ENCODE measurements around the gene TMEM269. TPM values are rescaled to one million over a fixed set of nuclear protein-coding genes. Genes with fewer than 3 reads are reported as not detected.
A peak's percentile ranks its signal among the peaks of the same experiment; 100 is the strongest.

TMEM269 gene
- total and polyA plus RNA-seq, 9 of the 15 experiments (the other 6 are each of a cell fraction or from before 2014, with no cell fraction given) = 0.09 to 0.49 (median 0.21) TPM

GRCh38 chr1:42740851-42741580, 43.8 kb upstream of the TMEM269 start:
- Histone ChIP-seq H4K20me1 (replicated peaks; ENCODE audit: control insufficient read depth, insufficient read depth, low read length) (peaks cover 5% of the 10 kb centered on the region; the same call in 1 of the 2 replicates), H3K4me1 (replicated peaks in 1 of 2; ENCODE audit: control insufficient read depth in 2 of 2, insufficient read depth in 2 of 2, low read length in 2 of 2) (peaks cover 0 to 33% of the 10 kb centered on the region in 2 experiments; a peak in 2 of 5 replicates), H3K27me3 (ENCODE audit: control insufficient read depth in 2 of 2, insufficient read depth in 2 of 2, low read length in 2 of 2) (peaks cover 4 to 29% of the 10 kb centered on the region in 2 experiments; a peak in 4 of 5 replicates), H2AFZ (ENCODE audit: low read depth, low read length) (no peak overlapping the region), H3K79me2 (ENCODE audit: control insufficient read depth, insufficient read depth, low read length) (no peaks in the 10 kb centered on the region), H3K36me3 (ENCODE audit: control insufficient read depth, insufficient read depth, low read length) (peaks cover 4% of the 10 kb centered on the region; the same call in 2 of the 3 replicates), H3K4me3 (no peak overlapping the region), H3K4me2 (ENCODE audit: insufficient read depth, low read length) (no peak overlapping the region), H3K27ac (ENCODE audit: extremely low read depth, low read depth, low read length) (no peak overlapping the region), H3K9me3 (replicated peaks; ENCODE audit: control insufficient read depth, insufficient read depth, low read depth, low read length) (no peaks in the 10 kb centered on the region), H3K9ac (ENCODE audit: insufficient read depth in 1 of 2, low read depth in 2 of 2, low read length in 2 of 2) (peak overlapping the region in 1 of 2 experiments; percentile 23; a peak in 1 of 4 replicates), H3K9me1 (ENCODE audit: control insufficient read depth, insufficient read depth, low read length) (peaks cover 5% of the 10 kb centered on the region)
- DNase-seq (ENCODE audit: extremely low read depth in 1 of 4, low spot score in 3 of 4) (no peak), FAIRE-seq (no peak), ATAC-seq (no peak)
- BruUV-seq (replicated peaks) = no TSS peak
- in situ Hi-C loops (cut with MboI) (loop anchor here (10.0 to 25.0 kb wide), 2 partner anchors 154 to 396 kb away; no protein-coding TSS in a partner anchor), intact Hi-C loops (cut with micrococcal nuclease) (no loop called here)
- CTCF ChIA-PET (ENCODE audit: low intra/inter-chr PET ratio) = no interaction called here
- POLR2A ChIA-PET = interaction anchor here (0.6 to 0.9 kb wide), 2 partner anchors 58 to 84 kb away, joined by 3 read pairs; no protein-coding TSS in a partner anchor
- 23% methylated on average over 15 of the region's 19 CpGs for WGBS (ENCODE audit: insufficient coverage, low coverage, missing lambda C conversion rate)
- TF ChIP-seq TOE1 (IDR thresholded peaks at IDR 0.05; ENCODE audit: borderline replicate concordance) = no peak
- TF ChIP-seq TOE1 (CRISPR knock-in tag; IDR thresholded peaks at IDR 0.05; ENCODE audit: borderline replicate concordance, low read depth) = no peak
- TF ChIP-seq ZBTB7A (IDR thresholded peaks at IDR 0.05; ENCODE audit: borderline replicate concordance, control insufficient read depth, low read depth, low read length) = peak; percentile 25; the same call in 1 of the 2 replicates
- TF ChIP-seq SMAD3 (CRISPR knock-in tag; conservative IDR thresholded peaks at IDR 0.05) = no peak
- TF ChIP-seq YY1 (IDR thresholded peaks at IDR 0.05; ENCODE audit: borderline replicate concordance in 1 of 3, control insufficient read depth in 1 of 3, extremely low read depth in 1 of 3, insufficient read depth in 3 of 3, insufficient read length in 1 of 3, insufficient replicate concordance in 2 of 3, low read depth in 1 of 3, low read length in 2 of 3) = no peak
- TF ChIP-seq MAFG (tag; conservative IDR thresholded peaks at IDR 0.05) = no peak
- TF ChIP-seq BCL6 (CRISPR knock-in tag; IDR thresholded peaks at IDR 0.05) = no peak
- TF ChIP-seq ZNF274 (IDR thresholded peaks at IDR 0.05; ENCODE audit: borderline replicate concordance, low read depth, low read length) = no peak
- no peak for TF ChIP-seq ZZZ3 (IDR thresholded peaks at IDR 0.05)
- TF ChIP-seq ETS1 (conservative IDR thresholded peaks at IDR 0.05; ENCODE audit: control insufficient read depth, low read depth, low read length) = 0 out of 2 replicates have a peak, but pooled peaks have one; percentile 22
- no peak for TF ChIP-seq POLR3A (IDR thresholded peaks at IDR 0.05; ENCODE audit: borderline replicate concordance, extremely low read depth, insufficient read depth, insufficient read length)
- no peak for TF ChIP-seq TFAM (CRISPR knock-in tag; conservative IDR thresholded peaks at IDR 0.05)
- no peak for TF ChIP-seq ZNF75A (CRISPR knock-in tag; IDR thresholded peaks at IDR 0.05)
